ENCODE measurements around the gene CEP135. TPM values are rescaled to one million over a fixed set of nuclear protein-coding genes. Genes with fewer than 3 reads are reported as not detected.

The CEP135 gene
- total RNA-seq, 1 experiment from 2014 or later = 10.5 TPM

- Histone ChIP-seq H3K9me3 (0 out of 2 replicates have a peak, but pooled peaks cover 2% of the 10 kb centered on the region), H3K27me3 (replicated peaks; ENCODE audit: control insufficient read depth, insufficient read depth, low read length) (no peaks in the 10 kb centered on the region), H3K4me3 (ENCODE audit: low read depth, low read length) (no peak overlapping the region), H3K36me3 (ENCODE audit: control insufficient read depth, insufficient read depth, low read length) (no peaks in the 10 kb centered on the region), H3K4me1 (no peaks in the 10 kb centered on the region)
- ChIA-PET CTCF (no interaction called here), POLR2A (no interaction called here)
- TF ChIP-seq, protein P1, sequence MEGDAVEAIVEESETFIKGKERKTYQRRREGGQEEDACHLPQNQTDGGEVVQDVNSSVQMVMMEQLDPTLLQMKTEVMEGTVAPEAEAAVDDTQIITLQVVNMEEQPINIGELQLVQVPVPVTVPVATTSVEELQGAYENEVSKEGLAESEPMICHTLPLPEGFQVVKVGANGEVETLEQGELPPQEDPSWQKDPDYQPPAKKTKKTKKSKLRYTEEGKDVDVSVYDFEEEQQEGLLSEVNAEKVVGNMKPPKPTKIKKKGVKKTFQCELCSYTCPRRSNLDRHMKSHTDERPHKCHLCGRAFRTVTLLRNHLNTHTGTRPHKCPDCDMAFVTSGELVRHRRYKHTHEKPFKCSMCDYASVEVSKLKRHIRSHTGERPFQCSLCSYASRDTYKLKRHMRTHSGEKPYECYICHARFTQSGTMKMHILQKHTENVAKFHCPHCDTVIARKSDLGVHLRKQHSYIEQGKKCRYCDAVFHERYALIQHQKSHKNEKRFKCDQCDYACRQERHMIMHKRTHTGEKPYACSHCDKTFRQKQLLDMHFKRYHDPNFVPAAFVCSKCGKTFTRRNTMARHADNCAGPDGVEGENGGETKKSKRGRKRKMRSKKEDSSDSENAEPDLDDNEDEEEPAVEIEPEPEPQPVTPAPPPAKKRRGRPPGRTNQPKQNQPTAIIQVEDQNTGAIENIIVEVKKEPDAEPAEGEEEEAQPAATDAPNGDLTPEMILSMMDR (IDR thresholded peaks at IDR 0.05; ENCODE audit: insufficient read depth in 1 of 2, low read depth in 1 of 2, low read length in 1 of 2, severe bottlenecking in 1 of 2, unreplicated experiment in 1 of 2) = no peak
- no peaks in the 10 kb centered on the region for H3K4me1 Mint-ChIP-seq (ENCODE audit: low read depth, unreplicated experiment)
- H3K4me3 Mint-ChIP-seq (ENCODE audit: unreplicated experiment) = no peak overlapping the region
- H3K27ac Mint-ChIP-seq (ENCODE audit: unreplicated experiment) = no peak overlapping the region
- no peaks in the 10 kb centered on the region for H3K36me3 Mint-ChIP-seq (ENCODE audit: insufficient read depth, unreplicated experiment)
- BruUV-seq (replicated peaks) = no TSS peak
- H3K27me3 Mint-ChIP-seq (ENCODE audit: insufficient read depth, unreplicated experiment) = no peaks in the 10 kb centered on the region
- no peak for DNase-seq
- intact Hi-C loops (cut with micrococcal nuclease; ENCODE audit: unreplicated experiment) = no loop called here
- H3K9me3 Mint-ChIP-seq (ENCODE audit: unreplicated experiment) = peaks cover 11% of the 10 kb centered on the region
These were observed 28.2 kb upstream of the CEP135 start for GRCh38 chr4:55920571-55920970.

DNA sequence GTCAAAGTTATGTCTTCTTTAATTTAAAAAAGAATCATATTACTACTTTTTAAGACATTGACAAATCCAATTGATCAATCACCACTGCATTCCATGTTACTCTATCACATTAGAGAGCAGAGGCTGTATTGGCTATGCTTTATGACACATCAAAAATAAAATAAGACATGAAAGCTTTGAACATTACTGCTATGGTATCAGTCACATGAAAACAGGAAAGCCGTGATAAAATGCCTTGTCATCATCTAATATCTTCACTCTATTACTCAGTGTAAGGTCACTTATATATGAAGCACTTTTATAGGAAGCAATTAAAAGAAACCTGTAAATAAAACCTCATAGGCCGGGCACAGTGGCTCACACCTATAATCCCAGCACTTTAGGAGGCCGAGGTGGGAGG lies 27.7 kb upstream of the CEP135 start:
- CTCF ChIA-PET = no interaction called here
- no peaks in the 10 kb centered on the region for H3K4me1 ChIP-seq
- intact Hi-C loops (cut with micrococcal nuclease; ENCODE audit: unreplicated experiment) = no loop called here

GRCh38 chr4:55925241-55925640 lies 23.5 kb upstream of the CEP135 start:
- no peaks in the 10 kb centered on the region for H3K27me3 ChIP-seq (replicated peaks; ENCODE audit: control insufficient read depth, insufficient read depth, low read length)
- H3K4me1 Mint-ChIP-seq (ENCODE audit: low read depth, unreplicated experiment) = no peaks in the 10 kb centered on the region
- no TSS peak for BruUV-seq (replicated peaks)
- H3K9me3 ChIP-seq = 0 out of 2 replicates have a peak, but pooled peaks cover 2% of the 10 kb centered on the region
- ChIA-PET CTCF (no interaction called here), POLR2A (no interaction called here)
- no peak for DNase-seq
- no peaks in the 10 kb centered on the region for H3K27me3 Mint-ChIP-seq (ENCODE audit: insufficient read depth, unreplicated experiment)
- no peaks in the 10 kb centered on the region for H3K9me3 Mint-ChIP-seq (ENCODE audit: unreplicated experiment)
- no peak overlapping the region for H3K4me3 ChIP-seq (ENCODE audit: low read depth, low read length)
- no peaks in the 10 kb centered on the region for H3K36me3 Mint-ChIP-seq (ENCODE audit: insufficient read depth, unreplicated experiment)
- H3K4me3 Mint-ChIP-seq (ENCODE audit: unreplicated experiment) = no peak overlapping the region
- no peaks in the 10 kb centered on the region for H3K4me1 ChIP-seq
- H3K27ac Mint-ChIP-seq (ENCODE audit: unreplicated experiment) = no peak overlapping the region
- TF ChIP-seq, protein P1 (IDR thresholded peaks at IDR 0.05; ENCODE audit: insufficient read depth in 1 of 2, low read depth in 1 of 2, low read length in 1 of 2, severe bottlenecking in 1 of 2, unreplicated experiment in 1 of 2) = no peak
- intact Hi-C loops (cut with micrococcal nuclease; ENCODE audit: unreplicated experiment) = no loop called here
- no peaks in the 10 kb centered on the region for H3K36me3 ChIP-seq (ENCODE audit: control insufficient read depth, insufficient read depth, low read length)

More for the DNA sequence above, 27.7 kb upstream of the CEP135 start:
- TF ChIP-seq, protein P1 (IDR thresholded peaks at IDR 0.05; ENCODE audit: insufficient read depth in 1 of 2, low read depth in 1 of 2, low read length in 1 of 2, severe bottlenecking in 1 of 2, unreplicated experiment in 1 of 2) = no peak
- H3K27ac Mint-ChIP-seq (ENCODE audit: unreplicated experiment) = no peak overlapping the region
- H3K4me1 Mint-ChIP-seq (ENCODE audit: low read depth, unreplicated experiment) = no peaks in the 10 kb centered on the region
- H3K27me3 Mint-ChIP-seq (ENCODE audit: insufficient read depth, unreplicated experiment) = no peaks in the 10 kb centered on the region
- H3K4me3 ChIP-seq (ENCODE audit: low read depth, low read length) = no peak overlapping the region
- peaks cover 11% of the 10 kb centered on the region for H3K9me3 Mint-ChIP-seq (ENCODE audit: unreplicated experiment)
- no peak overlapping the region for H3K4me3 Mint-ChIP-seq (ENCODE audit: unreplicated experiment)
- no TSS peak for BruUV-seq (replicated peaks)
- POLR2A ChIA-PET = no interaction called here
- no peaks in the 10 kb centered on the region for H3K27me3 ChIP-seq (replicated peaks; ENCODE audit: control insufficient read depth, insufficient read depth, low read length)
- H3K36me3 Mint-ChIP-seq (ENCODE audit: insufficient read depth, unreplicated experiment) = no peaks in the 10 kb centered on the region
- no peaks in the 10 kb centered on the region for H3K36me3 ChIP-seq (ENCODE audit: control insufficient read depth, insufficient read depth, low read length)
- 0 out of 2 replicates have a peak, but pooled peaks cover 2% of the 10 kb centered on the region for H3K9me3 ChIP-seq
- DNase-seq = no peak

Measured in Caco-2 (cell line).